Stomach (tissue), 4 donors: Measurements from ENCODE around the gene RNU7-1.
A peak's percentile ranks its signal among the peaks of the same experiment; 100 is the strongest.

Experiments used
- POLR2A ChIP-seq, 4 donors: fragments of 450-650 bp; IDR thresholded peaks; one replicate each; pipeline ENCODE4 v1.6.1; 2016; ENCODE audit warnings: antibody characterized with exemption in 4 of 4, control low read depth in 2 of 4, mild to moderate bottlenecking in 1 of 4, moderate library complexity in 1 of 4
- POLR2AphosphoS5 ChIP-seq, 3 donors: sonication (generic); formaldehyde crosslinking; IDR thresholded peaks; one replicate each; pipeline ENCODE4 v1.6.1; 2016; ENCODE audit warnings: antibody characterized with exemption in 3 of 3
- TF ChIP-seq, protein P1 (sequence below), 7 experiments: fragments of 450-650 bp in 4 of 7; fragments of 200-600 bp in 3 of 7; sonication (generic) in 3 of 7; IDR thresholded peaks; one replicate each; pipeline ENCODE4 v1.5.1; 2016 to 2019; ENCODE audit warnings: antibody characterized with exemption in 7 of 7, control low read depth in 2 of 7, mild to moderate bottlenecking in 1 of 7

DNA sequence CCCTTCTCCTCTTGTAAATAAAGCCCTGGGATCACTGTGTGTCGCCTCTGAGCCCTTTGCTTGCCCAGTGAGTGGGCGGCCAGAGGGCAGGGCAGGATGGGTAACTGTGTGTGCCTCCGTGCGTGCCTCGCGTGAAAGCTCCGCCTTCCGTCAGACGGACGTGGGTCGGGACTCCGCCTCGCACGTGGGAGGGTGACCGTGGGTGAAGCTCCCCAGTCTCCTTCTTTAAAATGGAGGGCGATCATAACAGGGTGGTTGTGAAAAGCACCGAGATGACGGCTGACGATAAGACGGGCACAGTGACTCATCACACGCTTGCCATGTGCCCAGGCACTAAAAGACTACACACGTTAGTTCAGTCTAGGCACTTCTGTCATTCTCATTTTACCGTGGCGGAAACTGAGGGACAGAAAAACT lies 17.7 kb downstream of the RNU7-1 start:
- TF ChIP-seq, protein P1, sequence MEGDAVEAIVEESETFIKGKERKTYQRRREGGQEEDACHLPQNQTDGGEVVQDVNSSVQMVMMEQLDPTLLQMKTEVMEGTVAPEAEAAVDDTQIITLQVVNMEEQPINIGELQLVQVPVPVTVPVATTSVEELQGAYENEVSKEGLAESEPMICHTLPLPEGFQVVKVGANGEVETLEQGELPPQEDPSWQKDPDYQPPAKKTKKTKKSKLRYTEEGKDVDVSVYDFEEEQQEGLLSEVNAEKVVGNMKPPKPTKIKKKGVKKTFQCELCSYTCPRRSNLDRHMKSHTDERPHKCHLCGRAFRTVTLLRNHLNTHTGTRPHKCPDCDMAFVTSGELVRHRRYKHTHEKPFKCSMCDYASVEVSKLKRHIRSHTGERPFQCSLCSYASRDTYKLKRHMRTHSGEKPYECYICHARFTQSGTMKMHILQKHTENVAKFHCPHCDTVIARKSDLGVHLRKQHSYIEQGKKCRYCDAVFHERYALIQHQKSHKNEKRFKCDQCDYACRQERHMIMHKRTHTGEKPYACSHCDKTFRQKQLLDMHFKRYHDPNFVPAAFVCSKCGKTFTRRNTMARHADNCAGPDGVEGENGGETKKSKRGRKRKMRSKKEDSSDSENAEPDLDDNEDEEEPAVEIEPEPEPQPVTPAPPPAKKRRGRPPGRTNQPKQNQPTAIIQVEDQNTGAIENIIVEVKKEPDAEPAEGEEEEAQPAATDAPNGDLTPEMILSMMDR (IDR thresholded peaks at IDR 0.05): no peak
- no peak for TF ChIP-seq POLR2A (IDR thresholded peaks at IDR 0.05)
- peak in 2 of 3 donors; percentile 14 to 84 for TF ChIP-seq POLR2AphosphoS5 (IDR thresholded peaks at IDR 0.05)
